Measurements from ENCODE around the gene NSD2.
A peak's percentile ranks its signal among the peaks of the same experiment; 100 is the strongest.

The NSD2 gene

DNA sequence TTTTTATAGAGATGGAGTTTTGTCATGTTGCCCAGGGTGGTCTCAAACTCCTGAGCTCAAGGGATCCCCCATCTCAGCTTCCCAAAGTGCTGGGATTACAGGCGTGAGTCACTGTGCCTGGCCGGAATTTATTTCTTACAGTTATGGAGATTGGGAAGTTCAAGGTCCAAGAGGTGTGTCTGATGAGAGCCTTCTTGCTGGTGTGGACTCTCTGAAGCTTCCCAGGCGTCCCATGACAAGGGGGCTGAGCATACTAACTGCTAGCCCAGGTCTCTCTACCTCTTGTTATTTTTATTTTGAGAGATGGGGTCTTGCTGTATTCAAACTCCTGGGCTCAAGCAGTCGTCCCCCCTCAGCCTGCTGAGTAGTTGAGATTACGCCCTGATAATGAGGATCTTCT is 2.9 kb upstream of the NSD2 start:
- CTCF ChIA-PET, result no interaction called here
- POLR2A ChIA-PET, result interaction anchor here (0.6 to 1.2 kb wide), 2 partner anchors 11 to 20 kb away, joined by 3 to 9 read pairs; no protein-coding TSS in a partner anchor
- DNase-seq (ENCODE audit: extremely low spot score), result no peak
- TF ChIP-seq ZNF384 (IDR thresholded peaks at IDR 0.05) (no peak), TARDBP (IDR thresholded peaks at IDR 0.05) (no peak), SUZ12 (IDR thresholded peaks at IDR 0.05) (no peak), FOXK2 (IDR thresholded peaks at IDR 0.05) (no peak), SP1 (IDR thresholded peaks at IDR 0.05) (no peak), FOXM1 (IDR thresholded peaks at IDR 0.05; ENCODE audit: borderline replicate concordance) (no peak), NFRKB (IDR thresholded peaks at IDR 0.05) (no peak)

DNA sequence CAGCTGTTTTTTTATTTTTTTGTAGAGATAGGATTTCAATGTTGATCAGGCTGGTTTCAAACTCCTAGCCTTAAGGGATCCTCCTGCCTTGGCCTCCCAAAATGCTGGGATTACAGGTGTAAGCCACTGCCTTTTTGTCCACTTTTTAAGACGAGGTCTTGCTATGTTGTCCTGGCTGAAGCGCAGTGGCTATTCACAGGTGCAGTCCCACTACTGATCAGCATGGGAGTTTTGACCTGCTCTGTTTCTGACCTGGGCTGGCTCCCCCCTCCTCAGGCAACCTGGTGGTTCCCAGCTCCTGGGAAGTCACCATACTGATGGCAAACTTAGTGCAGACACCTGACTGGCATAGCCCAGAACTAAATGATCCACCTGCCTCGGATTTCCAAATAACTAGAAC is 2.3 kb upstream of the NSD2 start:
- CTCF ChIA-PET, result no interaction called here
- POLR2A ChIA-PET, result interaction anchor here (1.2 kb wide), 1 partner anchor 12 kb away, joined by 9 read pairs; no protein-coding TSS in a partner anchor
- no peak for DNase-seq (ENCODE audit: extremely low spot score)
- no peak for TF ChIP-seq FOXK2 (IDR thresholded peaks at IDR 0.05)

DNA sequence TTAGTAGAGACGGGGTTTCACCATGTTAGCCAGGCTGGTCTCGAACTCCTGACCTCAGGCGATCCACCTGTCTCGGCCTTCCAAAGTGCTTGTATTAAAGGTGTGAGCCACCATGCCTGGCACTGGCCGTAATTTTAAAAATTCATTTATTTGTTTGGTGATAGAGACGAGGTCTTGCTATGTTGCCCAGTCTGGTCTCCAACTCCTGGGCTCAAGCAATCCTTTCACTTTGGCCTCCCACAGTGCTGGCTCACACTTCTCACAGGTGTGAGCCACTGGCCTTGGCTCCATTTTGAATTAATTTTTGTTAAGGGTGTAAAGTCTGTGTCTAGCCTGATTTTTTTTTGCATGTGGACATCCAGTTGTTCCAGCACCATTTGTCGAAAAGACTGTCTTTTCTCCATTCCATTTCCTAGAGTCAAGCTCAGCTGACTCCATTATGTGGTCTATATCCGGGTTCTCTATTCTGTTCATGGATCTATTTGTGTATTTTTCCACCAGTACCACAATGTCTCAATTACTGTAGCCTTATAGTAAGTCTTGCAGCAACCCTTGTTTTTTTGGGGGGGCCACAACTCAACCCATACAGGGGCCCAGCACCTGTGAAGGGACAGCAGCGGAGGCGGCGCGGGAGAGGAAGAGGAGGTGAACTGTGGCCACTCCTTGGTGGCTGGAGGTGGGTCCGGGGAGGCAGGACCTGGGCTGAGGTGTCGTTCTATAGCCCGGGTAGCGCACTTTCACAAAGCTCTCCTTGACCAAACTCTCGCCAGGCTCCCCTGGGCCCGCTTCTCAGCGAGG is 1.5 kb upstream of the NSD2 start:
- POLR2A ChIA-PET, result interaction anchor here (1.3 to 2.0 kb wide), 4 partner anchors 11 to 18 kb away, joined by 5 to 31 read pairs (median 10); partner anchors contain the start of gene LETM1

DNA sequence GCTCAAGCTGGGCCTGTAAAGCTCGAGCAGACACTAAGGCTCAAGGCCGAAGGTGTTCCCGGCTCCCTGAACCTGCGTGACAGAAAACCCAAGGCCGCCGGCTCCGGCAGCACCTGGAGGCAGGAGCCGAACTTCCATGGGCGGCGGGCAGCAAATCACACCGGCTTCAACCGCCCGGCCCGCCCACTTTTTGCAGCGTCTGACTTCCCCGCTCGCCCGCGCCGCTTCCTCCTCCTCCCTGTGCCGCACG is 940 bp upstream of the NSD2 start:
- CTCF ChIA-PET, result no interaction called here
- peak; percentile 76 for DNase-seq (ENCODE audit: extremely low spot score)
- POLR2A ChIA-PET, result interaction anchor here (1.3 to 2.0 kb wide), 4 partner anchors 12 to 17 kb away, joined by 5 to 31 read pairs (median 10); partner anchors contain the start of gene LETM1
- TF ChIP-seq NFRKB (IDR thresholded peaks at IDR 0.05) (no peak), ZNF384 (IDR thresholded peaks at IDR 0.05) (no peak), SP1 (IDR thresholded peaks at IDR 0.05) (no peak), SUZ12 (IDR thresholded peaks at IDR 0.05) (no peak), ARNT (IDR thresholded peaks at IDR 0.05) (no peak), TARDBP (IDR thresholded peaks at IDR 0.05) (no peak), BHLHE40 (IDR thresholded peaks at IDR 0.05; ENCODE audit: borderline replicate concordance) (no peak), HDGF (IDR thresholded peaks at IDR 0.05; ENCODE audit: borderline replicate concordance) (no peak), CTBP1 (IDR thresholded peaks at IDR 0.05; ENCODE audit: borderline replicate concordance) (no peak), ELF4 (IDR thresholded peaks at IDR 0.05) (no peak), FOXM1 (IDR thresholded peaks at IDR 0.05; ENCODE audit: borderline replicate concordance) (no peak), L3MBTL2 (conservative IDR thresholded peaks at IDR 0.05) (no peak), LEF1 (IDR thresholded peaks at IDR 0.05; ENCODE audit: borderline replicate concordance) (no peak), FOXA1 (IDR thresholded peaks at IDR 0.05) (no peak)
- TF ChIP-seq, protein P1, sequence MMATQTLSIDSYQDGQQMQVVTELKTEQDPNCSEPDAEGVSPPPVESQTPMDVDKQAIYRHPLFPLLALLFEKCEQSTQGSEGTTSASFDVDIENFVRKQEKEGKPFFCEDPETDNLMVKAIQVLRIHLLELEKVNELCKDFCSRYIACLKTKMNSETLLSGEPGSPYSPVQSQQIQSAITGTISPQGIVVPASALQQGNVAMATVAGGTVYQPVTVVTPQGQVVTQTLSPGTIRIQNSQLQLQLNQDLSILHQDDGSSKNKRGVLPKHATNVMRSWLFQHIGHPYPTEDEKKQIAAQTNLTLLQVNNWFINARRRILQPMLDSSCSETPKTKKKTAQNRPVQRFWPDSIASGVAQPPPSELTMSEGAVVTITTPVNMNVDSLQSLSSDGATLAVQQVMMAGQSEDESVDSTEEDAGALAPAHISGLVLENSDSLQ (IDR thresholded peaks at IDR 0.05), result no peak; the same call in 1 of the 2 replicates

More for the DNA sequence above, 1.5 kb upstream of the NSD2 start:
- DNase-seq (ENCODE audit: extremely low spot score), result no peak
- TF ChIP-seq ZNF384 (IDR thresholded peaks at IDR 0.05) (no peak), FOXM1 (IDR thresholded peaks at IDR 0.05; ENCODE audit: borderline replicate concordance) (no peak), ELF4 (IDR thresholded peaks at IDR 0.05) (no peak), NFRKB (IDR thresholded peaks at IDR 0.05) (no peak), TARDBP (IDR thresholded peaks at IDR 0.05) (no peak), FOXA1 (IDR thresholded peaks at IDR 0.05) (no peak), SP1 (IDR thresholded peaks at IDR 0.05) (no peak), ARNT (IDR thresholded peaks at IDR 0.05) (no peak), LEF1 (IDR thresholded peaks at IDR 0.05; ENCODE audit: borderline replicate concordance) (no peak), CTBP1 (IDR thresholded peaks at IDR 0.05; ENCODE audit: borderline replicate concordance) (no peak)
- CTCF ChIA-PET, result no interaction called here

DNA sequence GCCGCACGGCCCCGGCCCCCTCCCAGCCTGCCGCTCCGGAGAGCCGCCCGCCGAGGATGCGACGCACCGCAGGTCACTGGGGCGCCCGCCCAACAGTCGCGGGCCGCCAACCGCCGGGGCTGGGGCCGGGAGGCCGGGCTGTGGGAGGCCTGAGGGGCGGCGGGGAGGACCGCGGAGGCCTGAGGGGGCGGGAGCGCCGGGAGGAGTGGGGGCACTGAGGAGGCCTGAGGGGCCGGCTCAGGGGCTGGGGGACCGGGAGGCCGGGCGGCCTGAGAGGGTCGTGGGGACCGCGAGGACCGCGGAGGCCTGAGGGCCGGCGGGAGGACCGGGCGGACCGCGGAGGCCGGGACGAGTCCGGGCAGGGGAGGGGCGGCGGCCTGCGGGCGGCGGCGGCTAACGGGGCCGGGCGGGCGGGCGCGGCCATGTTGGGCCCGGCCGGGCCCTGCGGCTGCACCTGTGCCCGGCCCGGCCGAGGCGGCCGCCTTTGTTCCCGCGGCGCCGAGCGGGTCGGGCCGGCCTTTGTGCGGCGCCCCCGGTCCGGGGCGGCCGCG is 353 bp downstream of the NSD2 start:
- TF ChIP-seq LEF1 (IDR thresholded peaks at IDR 0.05; ENCODE audit: borderline replicate concordance) (no peak), FOXA1 (IDR thresholded peaks at IDR 0.05) (no peak)
- POLR2A ChIA-PET, result no interaction called here
- CTCF ChIA-PET, result no interaction called here
- peak; percentile 56 for DNase-seq (ENCODE audit: extremely low spot score)

DNA sequence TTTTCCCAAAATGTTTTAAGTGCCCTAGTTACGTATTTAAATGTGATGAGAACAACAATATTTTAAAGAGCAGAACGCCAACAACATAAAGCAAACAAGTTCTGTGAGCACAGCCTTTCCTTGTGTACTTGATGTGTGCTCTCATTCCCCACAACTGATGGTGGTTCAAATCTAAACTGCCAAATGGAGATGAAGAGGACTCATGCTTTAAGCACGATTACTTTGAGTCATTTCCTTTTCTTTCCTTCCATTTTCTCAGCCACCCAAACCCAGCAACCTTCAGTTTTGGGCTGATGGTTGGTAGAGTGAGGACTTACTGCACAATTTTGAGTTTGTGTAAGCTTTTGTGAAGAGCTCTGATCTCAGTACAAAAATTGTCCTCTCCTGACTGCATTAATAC is 1.7 kb downstream of the NSD2 start:
- ChIA-PET CTCF (no interaction called here), POLR2A (interaction anchor here (1.0 to 1.5 kb wide), 4 partner anchors 10 to 323 kb away, joined by 3 to 6 read pairs (median 4); partner anchors contain the start of gene LETM1)
- TF ChIP-seq FOXK2 (IDR thresholded peaks at IDR 0.05) (no peak), LEF1 (IDR thresholded peaks at IDR 0.05; ENCODE audit: borderline replicate concordance) (no peak), HDGF (IDR thresholded peaks at IDR 0.05; ENCODE audit: borderline replicate concordance) (no peak), ELF4 (IDR thresholded peaks at IDR 0.05) (no peak), ARNT (IDR thresholded peaks at IDR 0.05) (no peak), FOXA1 (IDR thresholded peaks at IDR 0.05) (no peak), BHLHE40 (IDR thresholded peaks at IDR 0.05; ENCODE audit: borderline replicate concordance) (no peak), L3MBTL2 (conservative IDR thresholded peaks at IDR 0.05) (no peak), SUZ12 (IDR thresholded peaks at IDR 0.05) (no peak), TARDBP (IDR thresholded peaks at IDR 0.05) (no peak), NFRKB (IDR thresholded peaks at IDR 0.05) (no peak), FOXM1 (IDR thresholded peaks at IDR 0.05; ENCODE audit: borderline replicate concordance) (no peak), CTBP1 (IDR thresholded peaks at IDR 0.05; ENCODE audit: borderline replicate concordance) (no peak), SP1 (IDR thresholded peaks at IDR 0.05) (no peak), ZNF384 (IDR thresholded peaks at IDR 0.05) (no peak)
- TF ChIP-seq, protein P1 (IDR thresholded peaks at IDR 0.05), result no peak
- DNase-seq (ENCODE audit: extremely low spot score), result no peak

DNA sequence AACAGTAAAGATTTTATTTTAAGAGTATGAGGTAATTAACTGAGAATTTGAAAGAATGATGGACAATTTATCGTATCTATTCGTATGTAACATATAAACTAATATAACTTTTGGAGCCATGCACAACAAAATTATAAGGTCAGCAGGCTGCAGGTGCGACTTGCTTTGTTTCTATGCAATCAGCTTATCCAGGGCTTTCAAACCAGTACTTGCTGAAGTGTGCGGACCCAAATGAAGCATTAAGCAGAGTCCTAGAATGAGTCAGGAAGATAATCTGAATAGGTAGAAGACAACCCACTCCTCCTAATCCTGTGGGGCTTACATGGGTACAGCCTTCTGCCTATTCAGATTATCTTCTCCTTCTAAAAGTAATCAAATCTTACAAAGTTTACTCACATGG is 2.1 kb downstream of the NSD2 start:
- no peak for TF ChIP-seq ARNT (IDR thresholded peaks at IDR 0.05)
- no peak for TF ChIP-seq FOXM1 (IDR thresholded peaks at IDR 0.05; ENCODE audit: borderline replicate concordance)
- no peak for TF ChIP-seq FOXK2 (IDR thresholded peaks at IDR 0.05)
- no peak for TF ChIP-seq ELF4 (IDR thresholded peaks at IDR 0.05)
- no peak for TF ChIP-seq TARDBP (IDR thresholded peaks at IDR 0.05)
- no peak for DNase-seq (ENCODE audit: extremely low spot score)
- POLR2A ChIA-PET, result interaction anchor here (1.4 to 1.5 kb wide), 3 partner anchors 10 to 17 kb away, joined by 4 to 6 read pairs (median 4); partner anchors contain the start of gene LETM1
- CTCF ChIA-PET, result no interaction called here
